Stimulated activated CD4-positive, alpha-beta T cell treated with anti-CD3 and anti-CD28 coated beads, Interleukin-12 subunit alpha, Interleukin-12 subunit beta, amount 100 ng/mL, for 24 hours (primary cell): ENCODE results near the gene IGSF9B.
A peak's percentile ranks its signal among the peaks of the same experiment; 100 is the strongest.

Experiments
- DNase-seq, 2 experiments: peaks; one replicate each; pipeline ENCODE4 v3.0.0-alpha.2; 2020; ENCODE audit warnings: low read depth in 2 of 2

The IGSF9B gene

GRCh38 chr11:133983660-133984316 is 27.0 kb upstream of the IGSF9B start:
- no peak for DNase-seq

- DNase-seq, result no peak
Measured at GRCh38 chr11:133982876-133983275, 26.1 kb upstream of the IGSF9B start.

- no peak for DNase-seq
Measured at GRCh38 chr11:133982151-133982550, 25.4 kb upstream of the IGSF9B start.

- DNase-seq, result no peak
Measured at GRCh38 chr11:133981156-133981555, 24.4 kb upstream of the IGSF9B start.

- DNase-seq, result no peak
Measured at GRCh38 chr11:133980665-133981064, 23.9 kb upstream of the IGSF9B start.

- no peak for DNase-seq
Measured at GRCh38 chr11:133978794-133979193, 22.0 kb upstream of the IGSF9B start.

GRCh38 chr11:133977067-133977677 is 20.4 kb upstream of the IGSF9B start:
- no peak for DNase-seq

- DNase-seq, result no peak
Measured at GRCh38 chr11:133975488-133975849, 18.7 kb upstream of the IGSF9B start.

- no peak for DNase-seq
Measured at GRCh38 chr11:133974836-133975487, 18.2 kb upstream of the IGSF9B start.

GRCh38 chr11:133971881-133972280 is 15.1 kb upstream of the IGSF9B start:
- DNase-seq, result no peak

GRCh38 chr11:133969112-133969511 is 12.3 kb upstream of the IGSF9B start:
- no peak for DNase-seq

- no peak for DNase-seq
Measured at GRCh38 chr11:133968300-133968699, 11.5 kb upstream of the IGSF9B start.

- DNase-seq, result no peak
Measured at GRCh38 chr11:133967599-133968238, 11.0 kb upstream of the IGSF9B start.

- peak; percentile 52 to 66 for DNase-seq
Measured at GRCh38 chr11:133966921-133967598, 10.3 kb upstream of the IGSF9B start.

GRCh38 chr11:133966172-133966651 is 9.4 kb upstream of the IGSF9B start:
- no peak for DNase-seq

- DNase-seq, result no peak
Measured at GRCh38 chr11:133965031-133965601, 8.3 kb upstream of the IGSF9B start.

- DNase-seq, result no peak
Measured at GRCh38 chr11:133964356-133964755, 7.6 kb upstream of the IGSF9B start.

- DNase-seq, result no peak
Measured at GRCh38 chr11:133961890-133962289, 5.1 kb upstream of the IGSF9B start.

- DNase-seq, result no peak
Measured at GRCh38 chr11:133957900-133958299, 1.1 kb upstream of the IGSF9B start.

GRCh38 chr11:133955945-133956421 is 785 bp downstream of the IGSF9B start:
- no peak for DNase-seq

- no peak for DNase-seq
Measured at GRCh38 chr11:133955081-133955891, 1.5 kb downstream of the IGSF9B start.
